ENCODE measurements around the gene ABITRAM. TPM values are rescaled to one million over a fixed set of nuclear protein-coding genes. Genes with fewer than 3 reads are reported as not detected.

The ABITRAM gene
- total and polyA plus RNA-seq, 2 of the 13 experiments (the other 11 are each of a cell fraction or from before 2014, with no cell fraction given), result 10.2 to 21.6 TPM

DNA sequence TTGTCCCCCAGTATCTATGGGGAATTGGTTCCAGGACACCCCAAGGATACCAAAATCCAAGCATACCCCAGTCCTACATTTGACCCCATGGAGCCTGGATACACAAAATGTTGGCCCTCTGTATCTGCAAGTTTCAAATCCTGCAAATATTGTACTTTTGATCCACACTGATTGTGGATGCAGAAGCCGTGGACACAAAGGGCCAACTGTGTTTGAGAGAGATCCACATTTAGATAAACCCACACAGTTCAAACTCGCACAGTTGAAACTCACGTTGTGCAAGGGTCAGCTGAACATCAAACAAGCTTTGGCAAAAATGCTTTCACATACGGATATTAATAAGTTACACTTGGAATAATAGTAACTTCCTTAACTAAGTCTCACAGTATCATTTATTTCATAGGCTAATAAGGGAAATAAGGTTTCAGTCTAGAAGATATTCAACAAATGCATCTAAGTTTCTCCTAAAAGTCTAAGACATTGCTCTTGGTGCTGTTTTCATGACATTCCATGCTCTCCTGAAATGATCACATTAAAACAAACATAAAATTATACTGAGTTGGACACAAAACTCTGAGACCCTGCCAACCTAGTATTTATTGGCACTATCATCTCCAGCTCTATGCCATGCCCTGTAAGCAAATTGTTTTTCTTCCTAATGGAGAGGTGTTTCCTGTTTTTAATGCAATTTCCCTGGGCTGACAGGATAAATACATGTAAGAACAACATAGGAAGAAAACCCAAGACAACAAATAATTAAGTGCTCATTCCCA is 39.8 kb upstream of the ABITRAM start (continued):
- TF ChIP-seq, protein P1, sequence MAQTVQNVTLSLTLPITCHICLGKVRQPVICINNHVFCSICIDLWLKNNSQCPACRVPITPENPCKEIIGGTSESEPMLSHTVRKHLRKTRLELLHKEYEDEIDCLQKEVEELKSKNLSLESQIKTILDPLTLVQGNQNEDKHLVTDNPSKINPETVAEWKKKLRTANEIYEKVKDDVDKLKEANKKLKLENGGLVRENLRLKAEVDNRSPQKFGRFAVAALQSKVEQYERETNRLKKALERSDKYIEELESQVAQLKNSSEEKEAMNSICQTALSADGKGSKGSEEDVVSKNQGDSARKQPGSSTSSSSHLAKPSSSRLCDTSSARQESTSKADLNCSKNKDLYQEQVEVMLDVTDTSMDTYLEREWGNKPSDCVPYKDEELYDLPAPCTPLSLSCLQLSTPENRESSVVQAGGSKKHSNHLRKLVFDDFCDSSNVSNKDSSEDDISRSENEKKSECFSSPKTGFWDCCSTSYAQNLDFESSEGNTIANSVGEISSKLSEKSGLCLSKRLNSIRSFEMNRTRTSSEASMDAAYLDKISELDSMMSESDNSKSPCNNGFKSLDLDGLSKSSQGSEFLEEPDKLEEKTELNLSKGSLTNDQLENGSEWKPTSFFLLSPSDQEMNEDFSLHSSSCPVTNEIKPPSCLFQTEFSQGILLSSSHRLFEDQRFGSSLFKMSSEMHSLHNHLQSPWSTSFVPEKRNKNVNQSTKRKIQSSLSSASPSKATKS (CRISPR knock-in tag; IDR thresholded peaks at IDR 0.05), result no peak
- TF ChIP-seq, protein P2, sequence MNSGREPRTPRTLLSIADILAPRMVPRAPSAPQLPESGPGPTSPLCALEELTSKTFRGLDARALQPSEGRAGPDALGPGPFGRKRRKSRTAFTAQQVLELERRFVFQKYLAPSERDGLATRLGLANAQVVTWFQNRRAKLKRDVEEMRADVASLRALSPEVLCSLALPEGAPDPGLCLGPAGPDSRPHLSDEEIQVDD (CRISPR knock-in tag; IDR thresholded peaks at IDR 0.05; ENCODE audit: borderline replicate concordance), result no peak
- TF ChIP-seq ZNF33A (CRISPR knock-in tag; IDR thresholded peaks at IDR 0.05; ENCODE audit: borderline replicate concordance) (no peak), ZFP36L2 (CRISPR knock-in tag; IDR thresholded peaks at IDR 0.05) (no peak), SYNCRIP (IDR thresholded peaks at IDR 0.05; ENCODE audit: insufficient read depth, low read depth, low read length) (no peak), MED1 (CRISPR knock-in tag; IDR thresholded peaks at IDR 0.05) (peak; percentile 98), ZNF143 (CRISPR knock-in tag; IDR thresholded peaks at IDR 0.05) (no peak), SRY (CRISPR knock-in tag; IDR thresholded peaks at IDR 0.05) (no peak), NONO (IDR thresholded peaks at IDR 0.05) (no peak), NONO (CRISPR knock-in tag; conservative IDR thresholded peaks at IDR 0.05) (peak; percentile 49; the same call in 1 of the 2 replicates), GATAD2A (CRISPR knock-in tag; IDR thresholded peaks at IDR 0.05) (peak; percentile 99), ZNF652 (CRISPR knock-in tag; IDR thresholded peaks at IDR 0.05; ENCODE audit: borderline replicate concordance, low read depth) (no peak), FOSL1 (CRISPR knock-in tag; IDR thresholded peaks at IDR 0.05; ENCODE audit: borderline replicate concordance) (peak; percentile 44; the same call in 1 of the 2 replicates), TBX2 (CRISPR knock-in tag; IDR thresholded peaks at IDR 0.05; ENCODE audit: borderline replicate concordance) (peak; percentile 88), ZSCAN29 (CRISPR knock-in tag; conservative IDR thresholded peaks at IDR 0.05) (0 out of 2 replicates have a peak, but pooled peaks have one; percentile 57), ZNF674 (CRISPR knock-in tag; IDR thresholded peaks at IDR 0.05; ENCODE audit: low read depth) (no peak), KLF9 (CRISPR knock-in tag; IDR thresholded peaks at IDR 0.05; ENCODE audit: low read depth) (no peak), MEIS2 (CRISPR knock-in tag; IDR thresholded peaks at IDR 0.05) (peak; percentile 72; the same call in 1 of the 2 replicates), POLR2AphosphoS2 (IDR thresholded peaks at IDR 0.05; ENCODE audit: low read depth, low read length) (no peak), ZSCAN22 (CRISPR knock-in tag; IDR thresholded peaks at IDR 0.05) (no peak), NR3C1 (CRISPR knock-in tag; IDR thresholded peaks at IDR 0.05) (no peak), SMAD3 (CRISPR knock-in tag; IDR thresholded peaks at IDR 0.05) (peak; percentile 77), ZNF619 (CRISPR knock-in tag; IDR thresholded peaks at IDR 0.05) (no peak), RAD21 (CRISPR knock-in tag; IDR thresholded peaks at IDR 0.05) (no peak)
- TF ChIP-seq, protein P3, sequence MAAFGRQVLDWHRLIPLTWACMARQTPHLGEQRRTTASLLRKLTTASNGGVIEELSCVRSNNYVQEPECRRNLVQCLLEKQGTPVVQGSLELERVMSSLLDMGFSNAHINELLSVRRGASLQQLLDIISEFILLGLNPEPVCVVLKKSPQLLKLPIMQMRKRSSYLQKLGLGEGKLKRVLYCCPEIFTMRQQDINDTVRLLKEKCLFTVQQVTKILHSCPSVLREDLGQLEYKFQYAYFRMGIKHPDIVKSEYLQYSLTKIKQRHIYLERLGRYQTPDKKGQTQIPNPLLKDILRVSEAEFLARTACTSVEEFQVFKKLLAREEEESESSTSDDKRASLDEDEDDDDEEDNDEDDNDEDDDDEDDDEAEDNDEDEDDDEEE (CRISPR knock-in tag; IDR thresholded peaks at IDR 0.05), result no peak
- TF ChIP-seq, protein P4, sequence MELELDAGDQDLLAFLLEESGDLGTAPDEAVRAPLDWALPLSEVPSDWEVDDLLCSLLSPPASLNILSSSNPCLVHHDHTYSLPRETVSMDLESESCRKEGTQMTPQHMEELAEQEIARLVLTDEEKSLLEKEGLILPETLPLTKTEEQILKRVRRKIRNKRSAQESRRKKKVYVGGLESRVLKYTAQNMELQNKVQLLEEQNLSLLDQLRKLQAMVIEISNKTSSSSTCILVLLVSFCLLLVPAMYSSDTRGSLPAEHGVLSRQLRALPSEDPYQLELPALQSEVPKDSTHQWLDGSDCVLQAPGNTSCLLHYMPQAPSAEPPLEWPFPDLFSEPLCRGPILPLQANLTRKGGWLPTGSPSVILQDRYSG (CRISPR knock-in tag; IDR thresholded peaks at IDR 0.05), result no peak
- TF ChIP-seq, protein P5, sequence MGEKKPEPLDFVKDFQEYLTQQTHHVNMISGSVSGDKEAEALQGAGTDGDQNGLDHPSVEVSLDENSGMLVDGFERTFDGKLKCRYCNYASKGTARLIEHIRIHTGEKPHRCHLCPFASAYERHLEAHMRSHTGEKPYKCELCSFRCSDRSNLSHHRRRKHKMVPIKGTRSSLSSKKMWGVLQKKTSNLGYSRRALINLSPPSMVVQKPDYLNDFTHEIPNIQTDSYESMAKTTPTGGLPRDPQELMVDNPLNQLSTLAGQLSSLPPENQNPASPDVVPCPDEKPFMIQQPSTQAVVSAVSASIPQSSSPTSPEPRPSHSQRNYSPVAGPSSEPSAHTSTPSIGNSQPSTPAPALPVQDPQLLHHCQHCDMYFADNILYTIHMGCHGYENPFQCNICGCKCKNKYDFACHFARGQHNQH (CRISPR knock-in tag; IDR thresholded peaks at IDR 0.05), result peak; percentile 93
